Omental fat pad (tissue), 4 donors: ENCODE data around the gene DNMT3B. TPM values are rescaled to one million over a fixed set of nuclear protein-coding genes. Genes with fewer than 3 reads are reported as not detected.
"Not testable (repeated sequence)": the region's sequence is repeated elsewhere in the genome, so short reads cannot be mapped to it uniquely, and the experiment has no call there.

Source experiments
- ATAC-seq: fragments of 150-250 bp; one replicate; pipeline ENCODE4 v1.9.1; 2016; ENCODE audit warnings: mild to moderate bottlenecking, moderate library complexity; ENCODE audit not compliant: low FRiP score
- DNase-seq: peaks from one replicate; pipeline ENCODE4 v3.0.0-alpha.2; 2019; ENCODE audit warnings: low spot score
- CTCF ChIP-seq, 3 donors: fragments of 450-650 bp; IDR thresholded peaks; one replicate each; pipeline ENCODE4 v1.5.1; 2016 to 2017; ENCODE audit warnings: antibody characterized with exemption in 3 of 3, mild to moderate bottlenecking in 3 of 3, moderate library complexity in 2 of 3
- total RNA-seq, 4 donors: library from RNA; depleted of rRNA; stranded (reverse); fragments of >200 nt; gene quantifications; one replicate each; pipeline ENCODE4 v1.1.0, GENCODE V29; 2016

The DNMT3B gene
- 1 to 10 TPM in 1 of 4 donors, under 1 TPM in 3; 0.24 to 2.0 (median 0.44) TPM for total RNA-seq

- TF ChIP-seq CTCF (IDR thresholded peaks at IDR 0.05) = no peak
- DNase-seq = no peak
- ATAC-seq = peak; percentile 86
Observed at GRCh38 chr20:32761831-32762753, at the start of gene DNMT3B. DNMT3B (plus strand) TSS chr20:32762385; CDS start chr20:32780324, 17,939 bp downstream.

- ATAC-seq = no peak
- no peak for DNase-seq
- TF ChIP-seq CTCF (IDR thresholded peaks at IDR 0.05) = no peak
Observed at GRCh38 chr20:32718749-32719348, 43.3 kb upstream of the DNMT3B start.

- TF ChIP-seq CTCF (IDR thresholded peaks at IDR 0.05) = no peak
- DNase-seq (no peak), ATAC-seq (peak; percentile 59)
Observed at GRCh38 chr20:32727683-32728082, 34.5 kb upstream of the DNMT3B start.

- DNase-seq, ATAC-seq: not testable (repeated sequence)
Observed at GRCh38 chr20:32728435-32728834, 33.8 kb upstream of the DNMT3B start.

GRCh38 chr20:32729334-32729733 is 32.9 kb upstream of the DNMT3B start:
- DNase-seq, ATAC-seq: not testable (repeated sequence)

GRCh38 chr20:32731882-32732266 is 30.3 kb upstream of the DNMT3B start:
- ATAC-seq = no peak
- no peak for TF ChIP-seq CTCF (IDR thresholded peaks at IDR 0.05)
- DNase-seq = no peak

GRCh38 chr20:32737371-32738223 is 24.6 kb upstream of the DNMT3B start:
- TF ChIP-seq CTCF (IDR thresholded peaks at IDR 0.05) = no peak
- no peak for ATAC-seq
- DNase-seq = no peak
